NCI-H69 (cell line): ENCODE measurements around the gene BSDC1.
A peak's percentile ranks its signal among the peaks of the same experiment; 100 is the strongest.
"Not testable (repeated sequence)": the region's sequence is repeated elsewhere in the genome, so short reads cannot be mapped to it uniquely, and the experiment has no call there.

Experiments used
- DNase-seq: peaks from one replicate; lab custom pipeline; 2025; lab: John Stamatoyannopoulos, UW

Gene BSDC1

DNA sequence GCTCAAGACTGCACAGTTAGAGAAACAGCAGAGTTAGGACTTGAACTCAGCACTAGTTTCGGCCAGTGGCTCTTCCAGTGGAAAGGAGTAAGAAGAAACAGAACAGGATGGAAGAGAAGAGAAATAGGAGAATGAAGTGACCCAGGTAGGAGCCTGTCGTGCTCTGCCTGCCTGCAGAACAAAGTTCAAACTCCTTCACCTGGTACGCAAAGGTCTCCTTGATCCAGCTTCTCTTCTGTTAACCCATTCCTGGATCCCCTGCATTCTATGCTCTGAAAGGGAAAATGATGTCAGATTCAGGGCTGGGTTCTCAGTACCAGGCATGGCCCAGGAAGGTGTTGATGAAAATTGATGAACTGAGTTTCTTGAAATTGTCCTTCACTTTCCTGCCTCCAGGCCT is 35.8 kb downstream of the BSDC1 start:
- no peak for DNase-seq

GRCh38 chr1:32357614-32358013 is 36.6 kb downstream of the BSDC1 start:
- no peak for DNase-seq

- DNase-seq: no peak
Measured at GRCh38 chr1:32356478-32356877, 37.8 kb downstream of the BSDC1 start.

DNA sequence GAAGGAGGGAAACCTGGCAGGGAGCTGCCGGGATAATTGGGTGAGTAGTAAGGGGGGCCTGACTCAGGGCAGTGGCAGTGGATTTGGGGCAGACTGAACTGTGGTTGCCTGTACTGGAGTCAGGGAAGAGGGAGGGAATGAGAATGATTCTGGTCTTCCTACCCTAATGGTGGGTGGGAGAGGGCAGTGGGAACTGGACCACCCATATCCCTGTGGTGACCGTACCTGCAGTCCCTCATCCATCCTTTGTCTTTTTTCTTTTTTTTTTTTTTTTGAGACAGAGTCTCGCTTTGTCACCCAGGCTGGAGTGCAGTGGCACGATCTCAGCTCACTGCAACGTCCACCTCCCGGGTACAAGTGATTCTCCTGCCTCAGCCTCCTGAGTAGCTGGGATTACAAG is 38.5 kb downstream of the BSDC1 start:
- DNase-seq: not testable (repeated sequence)

DNA sequence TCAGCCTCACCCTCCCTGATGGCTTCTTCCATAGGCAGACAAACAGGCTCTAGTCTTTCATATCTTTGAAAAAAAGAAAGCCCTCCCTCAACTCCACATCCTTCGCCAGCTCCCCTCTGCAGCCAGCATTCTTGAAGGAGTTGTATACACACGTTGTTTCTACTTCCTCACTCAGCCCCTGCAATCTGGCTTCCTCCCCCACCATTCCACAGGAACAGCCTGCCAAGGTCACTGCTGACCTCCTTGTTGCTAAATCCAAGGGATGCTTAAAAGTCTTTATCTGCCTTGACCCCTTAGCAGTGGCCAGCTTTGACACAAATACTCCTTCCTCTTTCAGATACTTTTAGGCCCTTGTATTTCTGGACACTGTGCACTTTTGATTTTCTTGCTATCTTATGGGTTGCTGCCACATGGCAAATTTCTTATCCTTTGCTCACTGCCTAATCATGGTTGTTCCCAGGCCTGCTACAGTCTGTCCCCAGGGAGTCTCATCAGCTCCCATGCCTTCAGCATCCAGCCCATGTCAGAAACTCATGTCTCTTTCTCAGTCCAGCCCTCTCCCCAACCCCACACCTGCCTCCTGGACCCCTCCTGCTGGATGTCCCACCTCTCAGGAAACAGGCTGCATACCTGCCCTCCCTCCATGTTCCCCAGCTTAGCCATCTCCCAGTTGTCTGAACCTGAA is 40.2 kb downstream of the BSDC1 start:
- no peak for DNase-seq

GRCh38 chr1:32353431-32353830 is 40.8 kb downstream of the BSDC1 start:
- no peak for DNase-seq

DNA sequence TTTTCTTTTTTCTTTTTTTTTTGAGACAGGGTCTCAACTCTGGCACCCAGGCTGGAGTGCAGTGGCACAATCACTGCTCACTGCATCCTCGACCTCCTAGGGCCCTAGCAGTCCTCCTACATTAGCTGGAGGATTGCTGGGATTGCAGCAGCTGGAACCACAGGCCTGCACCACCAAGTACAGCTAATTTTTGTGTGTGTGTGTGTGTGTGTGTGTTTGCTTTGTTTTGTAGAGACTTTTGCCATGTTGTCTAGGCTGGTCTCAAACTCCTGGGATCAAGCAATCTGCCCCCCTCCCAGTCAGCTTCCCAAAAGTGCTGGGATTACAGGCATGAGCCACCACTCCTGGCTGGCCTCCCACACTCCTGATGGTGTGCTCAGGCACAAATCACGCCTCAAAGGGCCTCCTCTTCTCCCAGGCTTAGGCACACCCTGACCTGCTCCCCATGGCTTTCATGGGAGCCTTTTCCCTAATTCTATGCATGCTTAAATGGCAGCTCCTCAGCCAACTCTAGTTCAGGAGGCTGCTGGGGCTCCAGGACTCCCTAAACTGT is 41.3 kb downstream of the BSDC1 start:
- DNase-seq: no peak

GRCh38 chr1:32352239-32352745 is 41.9 kb downstream of the BSDC1 start:
- DNase-seq: no peak

DNA sequence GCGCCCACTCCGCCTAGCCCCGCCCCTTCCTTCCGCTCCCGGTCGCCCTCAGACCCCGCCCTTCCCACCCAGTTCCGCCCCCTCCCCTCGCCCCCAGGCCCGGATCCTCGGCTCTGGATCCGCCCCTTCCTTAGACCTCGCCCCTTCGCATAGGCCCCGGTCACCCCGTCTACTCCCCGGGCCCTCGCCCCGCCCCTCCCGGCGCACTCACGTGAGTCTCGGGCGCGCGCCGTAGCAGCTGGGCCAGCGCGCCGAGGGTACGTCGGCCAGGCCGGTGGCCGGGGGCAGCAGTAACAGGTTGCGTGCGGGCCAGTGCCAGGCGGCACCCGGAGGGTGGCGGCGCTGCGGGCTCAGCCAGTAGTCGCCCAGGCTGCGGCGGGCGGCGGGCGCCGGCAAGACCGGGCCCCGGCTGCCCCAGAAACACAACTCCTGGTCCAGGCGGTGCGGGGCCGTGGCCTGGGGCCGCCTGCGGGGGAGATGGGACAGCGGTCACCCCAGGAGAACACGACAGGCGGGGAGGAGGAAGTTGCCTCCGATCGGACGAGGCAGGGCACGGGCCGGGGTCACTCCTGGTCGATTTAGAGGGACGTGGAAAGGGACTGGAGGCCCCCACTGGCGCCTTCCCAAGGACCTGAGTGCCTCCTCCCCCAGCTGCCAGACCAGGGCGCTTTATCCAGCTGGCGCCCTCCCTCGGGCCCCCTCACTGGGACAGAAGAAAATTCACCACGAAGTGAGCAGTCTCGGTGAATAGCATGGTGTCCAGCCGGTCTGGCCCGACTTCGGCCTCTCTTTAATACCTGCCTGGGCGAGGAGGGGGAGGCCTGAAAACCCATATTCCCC is 42.6 kb downstream of the BSDC1 start:
- DNase-seq: peak; percentile 95

- DNase-seq: peak; percentile 80
Measured at GRCh38 chr1:32350785-32351398, 43.3 kb downstream of the BSDC1 start.

- DNase-seq: no peak
Measured at GRCh38 chr1:32349211-32349708, 45.0 kb downstream of the BSDC1 start.

GRCh38 chr1:32346532-32347157 is 47.6 kb downstream of the BSDC1 start:
- no peak for DNase-seq

DNA sequence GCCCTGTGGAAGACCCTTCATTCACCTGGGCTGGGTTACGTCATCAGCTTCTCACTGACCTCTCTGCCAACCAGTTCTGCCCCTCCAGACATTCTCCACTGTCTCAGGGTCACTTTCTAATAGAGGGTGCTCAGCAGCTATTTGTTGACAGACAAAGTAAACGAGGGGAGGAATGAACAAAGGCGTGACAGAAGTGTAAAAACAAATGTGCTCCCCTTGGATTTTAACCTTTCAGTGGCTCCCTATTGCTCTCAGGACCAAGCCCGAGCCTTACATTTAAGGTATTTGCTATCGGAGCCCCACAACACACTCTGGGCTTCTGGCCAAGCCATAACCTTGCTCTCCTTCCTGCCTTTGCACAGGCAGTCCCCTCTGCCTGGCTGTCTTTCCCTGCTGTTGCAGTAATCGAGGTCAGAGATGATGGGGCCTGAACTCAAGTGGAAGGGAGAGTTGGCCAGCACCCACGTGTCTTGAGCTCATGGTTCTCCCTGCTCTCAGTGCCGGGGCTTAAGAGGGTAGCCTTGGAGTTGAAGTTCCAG is 48.9 kb downstream of the BSDC1 start:
- DNase-seq: peak; percentile 31

GRCh38 chr1:32342704-32343103 is 51.5 kb downstream of the BSDC1 start:
- DNase-seq: no peak

GRCh38 chr1:32341971-32342370 is 52.3 kb downstream of the BSDC1 start:
- DNase-seq: no peak

GRCh38 chr1:32341186-32341757 is 53.0 kb downstream of the BSDC1 start:
- no peak for DNase-seq

DNA sequence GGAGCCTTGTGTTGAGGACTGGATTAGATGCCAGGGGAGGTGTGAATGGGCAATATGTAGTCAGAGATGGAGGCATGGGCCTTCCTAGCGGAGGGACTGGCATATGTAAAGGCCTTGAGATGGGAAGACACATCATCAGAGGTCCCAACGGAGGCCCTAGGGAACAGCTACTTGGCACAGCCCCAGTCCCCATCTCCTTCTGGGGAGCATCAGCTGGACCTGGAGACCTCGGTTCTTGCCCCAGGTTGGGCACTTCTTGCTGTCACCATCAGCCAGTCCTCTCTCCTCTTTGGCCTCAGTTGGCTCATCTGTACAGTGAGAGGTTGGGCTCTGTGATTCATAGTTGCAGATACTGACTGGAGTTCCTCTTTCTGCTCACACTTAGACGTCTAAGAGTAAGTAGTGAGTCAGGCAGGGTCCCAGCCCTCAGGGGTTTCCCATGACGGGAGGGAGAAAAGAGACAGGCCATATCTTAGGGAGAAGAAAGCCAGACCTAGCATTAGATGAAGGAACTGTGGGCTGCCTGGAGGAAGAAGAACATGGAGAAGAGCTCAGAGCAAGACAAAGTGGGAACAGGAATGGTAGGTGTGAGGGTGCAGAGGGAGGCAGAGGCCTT is 54.8 kb downstream of the BSDC1 start:
- DNase-seq: no peak

GRCh38 chr1:32338637-32339145 is 55.5 kb downstream of the BSDC1 start:
- DNase-seq: no peak

DNA sequence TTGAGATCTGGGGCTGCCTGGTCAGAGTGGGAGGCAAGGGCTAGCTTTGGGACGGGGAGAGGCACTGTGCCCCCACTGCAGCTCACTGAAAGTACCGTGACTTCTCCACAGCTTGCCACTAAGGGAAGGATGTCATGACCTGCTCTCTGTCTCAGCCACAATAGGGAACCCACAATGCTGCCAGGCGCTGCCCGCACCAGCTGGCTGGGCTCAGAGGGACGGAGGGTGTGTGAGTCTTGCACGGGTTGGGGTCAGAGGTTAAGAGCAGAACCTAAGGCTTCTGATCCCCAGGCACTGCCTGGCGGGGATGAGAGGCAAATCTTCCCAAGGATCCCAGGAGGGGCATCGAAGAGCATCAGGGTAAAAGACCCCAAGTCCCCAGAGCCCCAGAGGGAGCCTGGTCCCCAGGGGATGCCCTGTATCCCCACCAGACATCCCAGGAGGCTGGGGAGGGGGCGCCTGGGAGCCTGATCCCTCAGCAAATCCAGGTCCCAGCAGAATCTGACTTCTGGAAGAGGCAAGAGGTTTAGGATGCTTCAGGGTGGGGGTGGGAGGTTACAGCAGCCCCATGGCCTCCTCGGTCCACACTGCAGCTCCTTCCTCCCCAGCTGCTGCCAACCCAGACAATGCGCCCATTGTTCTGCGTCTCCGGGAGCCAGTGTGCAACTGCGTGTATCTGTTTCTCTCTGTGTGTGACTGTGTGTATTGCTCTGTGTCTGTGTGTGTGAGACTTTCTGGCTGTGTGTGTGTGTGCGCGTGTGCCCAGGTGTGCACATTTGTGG is 56.2 kb downstream of the BSDC1 start:
- peak; percentile 27 for DNase-seq
